ENCODE measurements around the gene TXLNA.

- TF ChIP-seq CTCF (IDR thresholded peaks at IDR 0.05) = no peak
- no peak for TF ChIP-seq POLR2A (IDR thresholded peaks at IDR 0.05)
These were observed 12.9 kb downstream of the TXLNA start for GRCh38 chr1:32192220-32192948.

Data from upper lobe of left lung (tissue), 4 donors.